ENCODE results near the gene TTC33. TPM values are rescaled to one million over a fixed set of nuclear protein-coding genes. Genes with fewer than 3 reads are reported as not detected.
"Not testable (repeated sequence)": the region's sequence is repeated elsewhere in the genome, so short reads cannot be mapped to it uniquely, and the experiment has no call there.

Gene TTC33
- polyA plus RNA-seq, 1 donor: 20.3 TPM

DNA sequence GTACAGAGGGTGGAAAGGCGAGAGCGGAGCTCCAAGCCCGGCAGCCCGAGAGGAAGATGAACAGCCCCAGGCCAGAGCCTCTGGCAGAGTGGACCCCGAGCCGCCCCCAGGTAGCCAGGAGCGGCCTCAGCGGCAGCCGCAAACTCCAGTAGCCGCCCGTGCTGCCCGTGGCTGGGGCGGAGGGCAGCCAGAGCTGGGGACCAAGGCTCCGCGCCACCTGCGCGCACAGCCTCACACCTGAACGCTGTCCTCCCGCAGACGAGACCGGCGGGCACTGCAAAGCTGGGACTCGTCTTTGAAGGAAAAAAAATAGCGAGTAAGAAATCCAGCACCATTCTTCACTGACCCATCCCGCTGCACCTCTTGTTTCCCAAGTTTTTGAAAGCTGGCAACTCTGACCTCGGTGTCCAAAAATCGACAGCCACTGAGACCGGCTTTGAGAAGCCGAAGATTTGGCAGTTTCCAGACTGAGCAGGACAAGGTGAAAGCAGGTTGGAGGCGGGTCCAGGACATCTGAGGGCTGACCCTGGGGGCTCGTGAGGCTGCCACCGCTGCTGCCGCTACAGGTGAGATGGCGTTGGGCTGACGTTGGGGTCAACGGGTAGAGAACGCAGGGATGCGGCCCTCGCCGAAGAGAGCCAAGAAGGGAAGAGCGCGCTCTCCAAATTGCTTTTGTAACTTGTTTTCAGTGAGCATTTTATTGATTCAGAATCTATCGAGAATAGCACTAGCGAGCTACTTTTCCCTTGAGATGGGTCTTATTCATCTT, 75.7 kb downstream of the TTC33 start, which contains the start of gene PTGER4:
Gene PTGER4 (plus strand): TSS at position 3 of the 769 bp plus-strand sequence. CDS start 1,079 bp downstream, outside the sequence.
- DNase-seq (ENCODE audit: low read depth): no peak

DNA sequence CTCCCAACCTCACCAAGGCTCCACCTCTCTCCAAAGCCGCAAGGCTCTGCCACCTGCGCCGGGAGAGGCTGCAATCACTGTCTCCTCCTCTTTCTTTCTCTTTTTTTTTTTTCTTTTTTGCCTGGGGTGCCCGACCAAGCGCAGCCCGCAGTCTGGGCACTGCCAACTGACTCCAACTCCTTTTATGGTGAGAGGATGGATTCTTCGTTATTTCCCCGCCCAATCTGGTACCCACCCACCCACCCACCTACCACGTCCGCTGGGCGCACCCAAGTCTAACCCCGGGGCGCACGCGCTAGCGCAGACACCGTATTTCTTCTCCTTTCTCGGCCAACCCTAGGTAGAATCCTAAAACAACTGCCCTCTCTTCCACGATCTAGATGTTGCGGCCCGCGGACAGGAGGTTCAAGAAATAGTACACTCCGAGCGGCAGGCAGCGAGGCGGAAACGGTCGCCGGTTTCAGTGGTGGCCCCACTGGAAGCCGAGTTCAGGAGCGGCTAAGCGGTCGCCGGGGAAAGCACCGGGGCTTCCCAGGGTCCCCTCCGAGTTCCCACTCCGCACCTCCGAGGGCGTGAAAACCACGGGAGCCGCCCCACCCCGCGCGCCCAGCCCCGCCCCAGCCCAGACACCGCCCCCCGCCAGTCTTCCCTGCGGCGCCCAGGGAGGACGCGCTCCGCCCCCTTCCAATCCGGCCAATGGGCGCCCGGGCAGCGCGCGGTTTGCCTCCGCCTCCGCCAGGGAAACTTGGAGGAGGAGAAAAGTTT, 76.4 kb downstream of the TTC33 start:
- no peak for DNase-seq (ENCODE audit: low read depth)

DNA sequence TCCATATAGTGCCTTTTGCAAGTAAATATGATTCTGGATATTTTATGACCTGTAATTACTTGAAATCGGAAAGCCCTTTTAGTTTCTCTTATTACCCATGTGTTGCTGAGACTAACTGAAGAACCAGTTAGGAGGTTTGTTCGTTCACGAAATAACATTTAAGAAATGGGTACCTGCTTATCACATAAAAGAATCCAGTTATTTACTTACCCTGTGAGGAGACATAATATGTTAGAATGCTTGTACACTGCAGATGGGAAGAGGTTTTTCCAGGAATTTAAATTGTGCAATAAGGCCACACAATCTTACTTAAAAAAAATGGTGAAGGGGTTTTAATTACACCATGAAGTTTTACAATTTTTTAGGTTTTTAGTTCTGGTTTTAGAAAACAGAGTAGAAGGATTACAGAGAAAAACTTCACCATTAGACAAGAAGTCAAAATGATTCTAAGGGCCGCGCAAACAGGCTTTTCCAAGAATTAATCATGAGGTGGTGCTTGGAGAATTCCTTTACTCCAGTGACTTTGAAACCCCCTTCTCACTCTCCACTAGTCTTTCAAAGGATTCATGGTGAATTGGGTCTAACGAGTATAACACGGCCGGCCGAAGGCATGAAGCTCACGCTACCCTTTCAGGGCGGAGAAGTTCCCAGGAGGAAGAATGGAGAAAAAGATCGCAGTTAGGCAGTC, 77.2 kb downstream of the TTC33 start:
- DNase-seq (ENCODE audit: low read depth): no peak

DNA sequence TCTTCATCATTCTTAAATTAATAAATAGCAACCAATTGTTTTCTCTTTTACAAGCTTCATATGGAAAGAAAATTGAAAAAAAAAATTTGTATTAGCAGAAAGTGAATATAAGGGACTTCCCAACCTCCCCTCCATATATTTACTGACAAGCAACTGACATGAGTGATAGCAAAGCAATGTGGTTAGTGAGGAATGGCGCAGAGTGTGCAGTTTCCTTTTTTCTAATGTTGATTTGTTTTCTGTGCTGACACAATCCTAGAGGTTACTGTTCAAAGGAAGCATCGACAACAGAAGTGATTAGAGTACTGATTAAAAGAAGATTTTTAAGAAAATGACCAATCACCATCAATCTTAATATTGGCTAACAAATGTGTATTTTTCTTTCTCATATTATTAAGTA, 77.7 kb downstream of the TTC33 start:
- no peak for DNase-seq (ENCODE audit: low read depth)

DNA sequence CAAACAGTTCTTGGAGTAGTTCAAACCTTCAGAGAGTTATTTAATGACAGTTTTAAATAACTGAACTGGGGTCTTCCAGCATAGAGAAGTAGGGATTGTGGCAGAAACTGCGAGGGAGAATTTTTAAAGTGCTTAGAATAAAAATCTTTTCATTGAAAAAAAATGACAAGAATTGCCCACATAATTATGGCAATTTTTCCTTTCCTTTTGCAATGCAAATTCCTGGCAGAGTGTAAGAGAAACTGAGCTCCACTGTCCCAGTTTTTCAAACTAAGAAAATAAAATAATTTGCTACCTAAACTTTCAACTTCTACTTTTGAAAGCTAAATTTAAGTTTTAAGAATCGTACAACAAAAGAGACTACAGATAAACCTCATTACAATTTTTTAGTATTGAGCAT, 78.3 kb downstream of the TTC33 start:
- no peak for DNase-seq (ENCODE audit: low read depth)

DNA sequence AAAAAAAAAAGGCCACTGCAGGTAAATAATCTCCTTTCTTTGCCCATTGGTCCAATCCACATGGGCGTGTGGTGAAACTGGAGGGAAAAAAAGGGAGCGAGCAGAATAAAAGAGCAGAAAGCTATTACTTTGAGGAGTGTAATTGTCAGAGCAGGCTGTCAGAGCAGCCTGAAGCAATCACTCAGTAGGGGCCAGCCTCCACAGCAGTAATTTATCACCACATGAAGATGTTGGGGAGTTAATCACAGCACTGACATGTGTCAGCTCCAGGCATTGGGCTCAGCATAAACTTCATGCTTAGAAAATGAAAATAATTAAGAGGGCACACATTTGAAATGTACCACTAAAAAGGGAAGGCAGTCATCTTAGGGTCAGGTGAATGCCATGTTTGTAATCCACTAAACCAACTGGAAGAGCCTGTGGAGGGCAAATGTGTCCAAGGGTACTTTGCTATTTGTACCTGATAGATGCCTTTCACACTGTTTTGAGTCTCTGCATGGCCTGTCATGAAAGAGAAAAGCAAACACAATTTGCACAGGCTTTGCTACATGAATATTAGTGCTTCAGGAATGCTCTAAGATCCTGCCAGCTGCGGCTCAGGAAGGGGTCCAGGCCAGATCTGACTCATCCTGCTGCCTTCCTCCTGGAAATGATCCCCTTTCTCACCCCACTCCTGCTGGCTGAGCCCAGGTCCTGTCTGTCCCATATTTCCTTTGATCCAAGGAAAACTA, 79.0 kb downstream of the TTC33 start:
- no peak for DNase-seq (ENCODE audit: low read depth)

DNA sequence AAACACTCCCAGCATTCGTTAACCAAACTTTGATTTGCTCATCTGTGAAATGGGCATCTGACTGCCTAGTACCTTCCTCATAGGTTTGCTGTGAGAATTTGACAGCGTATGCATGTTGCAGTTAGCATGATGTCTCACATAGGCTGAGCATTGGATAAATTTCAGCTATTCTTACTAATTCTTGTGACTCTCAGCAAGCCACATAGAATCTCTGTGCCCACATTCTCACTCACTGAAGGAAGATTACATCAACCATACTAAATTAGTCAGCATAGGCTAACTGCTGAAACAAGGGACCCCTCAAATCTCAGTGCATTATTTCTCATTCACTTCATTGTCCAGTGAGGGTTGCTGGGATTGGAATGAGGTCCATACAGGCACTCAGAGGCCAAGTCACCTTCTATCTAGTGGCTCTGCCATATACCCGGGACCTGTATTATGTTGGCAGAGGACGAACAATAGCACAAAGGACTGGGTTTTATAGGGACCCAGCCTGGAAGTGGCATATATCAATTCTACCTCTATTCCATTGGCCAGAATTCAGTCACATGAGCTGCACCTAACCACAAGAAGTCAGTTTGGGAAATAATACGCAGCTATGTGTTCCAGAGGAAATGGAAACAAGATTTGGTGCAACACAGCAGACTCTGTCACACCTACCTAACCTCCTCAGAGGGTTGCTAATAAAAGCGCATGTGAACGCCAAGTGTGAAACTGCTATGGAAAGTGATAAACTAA, 80.2 kb downstream of the TTC33 start:
- DNase-seq (ENCODE audit: low read depth): no peak

DNA sequence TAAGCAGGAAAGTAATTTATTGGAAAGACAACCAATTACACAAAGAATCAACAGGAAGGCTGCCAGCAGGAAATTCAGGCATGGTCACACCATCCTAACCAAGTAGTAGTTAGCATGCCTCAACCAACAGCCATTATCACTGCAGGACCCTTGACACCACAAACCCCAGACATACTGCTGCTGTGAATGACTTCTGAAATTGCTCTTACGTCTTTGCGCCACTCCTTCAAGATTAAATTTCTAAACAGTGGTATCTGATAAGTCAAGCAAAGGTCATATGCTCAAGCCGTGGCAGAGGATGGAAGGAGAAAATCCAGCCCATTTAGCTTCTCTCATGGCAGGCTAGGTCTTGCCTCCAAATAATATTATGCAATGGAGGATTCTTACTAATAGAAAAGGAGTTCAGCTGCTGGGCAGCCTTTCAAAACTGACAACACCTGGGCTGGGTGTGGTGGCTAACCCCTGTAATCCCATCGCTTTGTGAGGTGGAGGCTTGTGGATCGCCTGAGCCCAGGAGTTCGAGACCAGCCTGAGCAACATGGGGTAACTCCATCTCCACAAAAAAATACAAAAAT, 81.0 kb downstream of the TTC33 start:
- DNase-seq (ENCODE audit: low read depth): no peak

DNA sequence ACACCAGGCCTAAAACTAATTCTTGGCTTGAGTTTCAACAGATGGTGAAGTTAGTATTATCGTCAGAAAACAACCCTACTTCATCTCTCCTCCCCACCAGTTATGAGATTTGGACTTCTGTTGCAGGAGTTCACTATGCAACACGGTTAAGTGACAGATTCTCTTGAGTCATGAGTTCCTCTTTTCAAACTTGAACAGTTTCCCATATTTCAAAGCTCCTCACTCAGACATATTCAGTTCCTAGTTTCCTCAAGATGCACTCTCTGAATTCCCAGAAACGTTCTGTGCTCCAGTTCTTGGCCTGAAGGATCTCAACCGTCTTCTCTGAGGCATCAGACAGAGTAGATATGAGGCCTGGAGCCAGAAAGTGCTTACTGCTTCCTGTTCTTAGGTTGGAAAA, 83.3 kb downstream of the TTC33 start:
- DNase-seq (ENCODE audit: low read depth): no peak

DNA sequence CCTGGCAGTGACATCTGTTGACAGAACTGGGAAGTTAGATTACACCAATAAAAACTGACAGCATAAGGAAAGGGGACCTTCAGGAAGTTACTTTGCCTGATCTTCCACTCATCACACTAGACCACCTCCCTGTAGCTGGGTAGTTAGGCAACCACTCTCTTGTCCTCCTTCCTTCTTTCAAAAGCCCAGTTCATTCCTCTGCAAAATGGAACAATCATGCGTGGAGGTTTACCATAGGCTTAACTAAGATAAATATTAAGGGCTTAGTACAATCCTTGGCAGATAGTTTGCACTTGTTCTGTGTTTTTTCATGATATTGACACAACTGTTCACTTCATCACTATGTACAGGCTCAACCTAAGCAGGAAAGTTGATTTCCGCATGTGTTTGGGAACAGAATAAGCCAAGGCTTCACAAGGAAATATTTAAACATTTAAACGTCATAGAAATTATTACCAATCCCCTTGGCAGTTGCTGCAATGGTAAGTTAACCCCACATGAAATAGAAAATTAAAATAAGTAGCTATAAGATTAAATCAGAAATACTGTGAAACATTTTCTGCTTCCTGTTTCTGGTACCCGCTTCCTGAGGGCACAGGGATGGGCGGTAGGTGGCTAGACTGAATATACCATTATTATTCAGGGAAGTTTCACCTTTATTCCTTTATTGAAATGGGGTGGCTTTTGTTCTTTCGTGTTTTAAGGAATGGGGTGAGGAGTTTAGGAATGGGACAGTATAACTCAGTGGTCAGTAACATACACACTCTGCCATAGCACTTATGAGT, 86.0 kb downstream of the TTC33 start:
- DNase-seq (ENCODE audit: low read depth): no peak

DNA sequence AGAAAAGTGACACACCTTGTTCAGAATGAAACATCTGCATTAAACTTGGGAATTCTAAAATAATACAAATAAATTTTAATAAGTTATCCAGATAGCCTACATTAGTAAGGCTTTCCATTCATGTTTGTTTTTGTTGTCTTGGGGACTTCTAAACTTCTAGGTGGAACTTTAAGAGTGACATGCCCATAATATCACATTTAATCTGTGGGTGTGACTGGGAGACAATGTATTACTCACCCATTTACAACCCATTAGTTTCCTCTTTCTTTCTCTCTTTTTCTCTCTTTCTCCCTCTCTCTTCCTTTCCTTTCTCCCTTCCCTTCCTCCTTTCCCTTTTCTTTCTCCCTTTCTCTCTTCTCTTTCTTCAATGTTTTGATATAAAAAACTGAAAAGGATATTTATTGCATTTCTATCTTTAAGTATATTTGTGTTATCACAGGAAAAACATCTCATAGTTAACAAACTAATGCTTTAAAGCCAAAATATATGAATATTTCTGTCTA, 88.5 kb downstream of the TTC33 start:
- no peak for DNase-seq (ENCODE audit: low read depth)

DNA sequence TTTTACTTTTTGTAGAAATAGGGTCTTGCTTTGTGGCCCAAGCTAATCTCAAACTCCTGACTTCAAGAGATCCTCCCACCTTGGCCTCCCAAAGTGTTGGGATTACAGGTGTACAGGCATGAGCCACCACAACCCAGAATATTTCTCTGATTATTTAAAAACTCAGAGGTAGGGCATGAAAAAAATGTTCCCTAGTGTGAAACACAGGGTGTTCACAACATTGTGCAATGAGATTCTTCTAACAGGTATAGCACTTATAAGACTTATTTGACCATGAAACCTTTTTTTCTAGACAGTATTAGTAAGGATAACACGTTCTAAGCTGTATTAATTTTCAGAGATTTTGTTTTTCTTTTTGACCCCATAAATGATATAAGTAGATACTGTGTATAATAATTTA, 89.1 kb downstream of the TTC33 start:
- DNase-seq (ENCODE audit: low read depth): no peak

DNA sequence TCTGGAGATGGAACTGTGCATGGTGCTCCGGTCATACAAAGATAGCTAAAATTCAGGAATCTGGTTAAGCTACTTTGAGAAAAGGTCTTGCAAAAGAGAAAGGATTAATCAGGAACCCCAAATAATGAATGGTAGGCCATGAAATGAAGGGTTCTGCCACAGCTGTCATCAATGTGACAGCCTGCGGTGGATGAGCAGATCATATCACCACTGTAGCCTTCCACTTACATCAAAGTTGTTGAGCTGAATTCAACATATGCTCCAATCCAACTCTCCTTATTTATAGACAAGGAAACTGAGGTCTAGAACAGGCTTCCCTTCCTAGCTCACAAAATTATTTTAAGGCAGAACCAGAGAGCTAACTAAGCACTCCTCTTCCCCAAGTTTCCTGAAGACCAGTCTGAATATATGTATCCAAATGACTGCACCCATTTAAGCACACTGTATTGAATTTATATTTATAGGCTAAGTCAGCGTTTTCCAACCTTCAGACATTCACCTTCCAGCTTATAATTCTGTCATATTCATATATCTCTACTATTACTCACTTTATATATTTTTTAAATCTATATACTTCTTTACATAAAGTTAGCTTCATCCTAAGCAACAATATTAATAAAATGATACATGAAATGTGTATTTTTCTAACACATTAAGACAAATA, 90.0 kb downstream of the TTC33 start:
- no peak for DNase-seq (ENCODE audit: low read depth)

DNA sequence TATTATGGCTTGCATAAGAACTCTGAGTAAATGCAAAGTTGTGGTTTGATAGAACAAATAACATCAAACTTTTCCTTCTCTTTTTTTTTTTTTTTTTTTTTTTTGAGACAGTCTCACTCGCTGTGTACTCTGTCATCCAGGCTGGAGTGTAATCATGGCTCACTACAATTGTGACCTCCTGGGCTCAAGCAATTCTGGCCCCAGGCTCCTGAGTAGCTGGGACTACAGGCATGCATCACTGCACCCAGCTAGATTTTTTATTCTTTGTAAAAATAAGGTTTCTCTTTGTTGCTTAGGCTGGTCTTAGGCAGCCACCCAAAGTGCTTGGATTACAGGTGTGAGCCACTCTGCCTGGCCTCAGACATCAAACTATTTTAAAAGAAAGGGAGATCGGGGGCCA, 95.0 kb downstream of the TTC33 start:
- no peak for DNase-seq (ENCODE audit: low read depth)

DNA sequence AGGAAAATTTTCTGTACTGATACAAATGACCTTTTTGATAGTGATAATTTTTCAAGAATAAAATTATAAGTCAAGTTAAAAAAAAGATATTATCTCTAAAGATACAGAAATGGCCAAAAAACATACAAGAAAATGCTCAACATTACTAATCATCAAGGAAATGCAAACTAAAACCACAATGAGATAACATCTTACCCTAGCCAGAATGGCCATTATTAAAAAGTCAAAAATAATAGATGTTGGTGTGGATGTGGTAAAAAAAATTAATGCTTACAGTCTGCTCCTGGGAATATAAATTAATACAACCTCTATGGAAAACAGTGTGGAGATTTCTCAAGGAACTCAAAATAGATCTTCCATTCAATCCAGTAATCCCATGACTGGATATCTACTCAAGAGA, 99.0 kb downstream of the TTC33 start:
- DNase-seq (ENCODE audit: low read depth): no peak

DNA sequence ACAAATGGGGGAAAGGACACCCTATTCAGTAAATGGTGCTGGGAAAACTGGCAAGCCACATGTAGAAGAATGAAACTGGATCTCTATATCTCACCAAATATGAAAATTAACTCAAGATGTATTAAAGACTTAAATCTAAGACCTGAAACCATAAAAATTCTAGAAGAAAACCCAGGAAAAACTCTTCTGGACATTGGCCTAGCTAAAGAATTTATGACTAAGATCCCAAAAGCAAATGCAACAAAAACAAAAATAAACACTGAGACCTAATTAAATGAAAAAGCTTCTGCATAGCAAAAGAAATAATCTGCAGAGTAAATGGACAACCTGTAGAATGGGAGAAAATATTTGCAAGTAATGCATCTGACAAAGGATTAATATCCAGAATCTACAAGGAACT, 99.7 kb downstream of the TTC33 start:
- DNase-seq (ENCODE audit: low read depth): not testable (repeated sequence)

DNA sequence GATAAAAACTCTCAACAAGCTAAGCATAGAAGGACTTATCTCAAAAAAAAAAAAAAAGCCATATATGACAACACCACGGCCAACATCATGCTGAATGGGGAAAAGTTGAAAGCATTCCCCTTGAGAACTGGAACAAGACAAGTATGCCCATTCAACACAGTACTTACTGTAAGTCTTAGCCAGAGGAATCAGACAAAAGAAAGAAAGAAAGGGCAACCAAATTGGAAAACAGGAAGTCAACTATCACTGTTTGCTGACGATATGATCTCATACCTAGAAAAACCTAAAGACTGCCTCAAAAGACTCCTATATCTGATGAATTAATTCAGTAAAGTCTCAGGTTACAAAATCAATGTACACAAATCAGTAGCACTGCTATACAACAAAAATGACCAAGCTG, 100.6 kb downstream of the TTC33 start:
- DNase-seq (ENCODE audit: low read depth): no peak

DNA sequence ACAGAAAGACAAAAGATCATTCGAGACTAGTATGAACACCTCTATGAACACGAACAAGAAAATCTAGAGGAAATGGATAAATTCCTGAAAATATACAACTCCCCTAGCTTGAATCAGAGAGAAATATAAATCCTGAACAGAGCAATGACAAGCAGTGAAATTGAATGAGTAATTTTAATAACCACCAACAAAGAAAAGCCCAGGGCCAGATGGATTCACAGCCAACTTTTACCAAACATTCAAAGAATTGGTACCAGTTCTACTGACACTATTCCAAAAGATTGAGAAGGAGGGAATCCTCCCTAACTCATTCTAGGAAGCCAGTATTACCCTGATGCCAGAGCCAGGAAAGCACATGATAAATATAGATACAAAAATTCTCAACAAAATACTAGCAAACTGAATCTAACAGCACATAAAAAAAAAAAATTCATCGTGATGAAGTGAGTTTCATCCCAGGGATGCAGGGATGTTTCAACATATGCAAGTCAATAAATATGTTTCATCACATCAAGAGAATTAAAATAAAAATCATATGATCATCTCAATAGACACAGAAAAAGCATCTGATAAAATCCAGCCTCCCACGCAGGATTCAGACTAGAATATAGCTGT, 101.3 kb downstream of the TTC33 start:
- no peak for DNase-seq (ENCODE audit: low read depth)

All from forelimb muscle (tissue), 1 donor.